Astrocyte (in vitro differentiated cells and primary cell): ENCODE results near the gene RRH. TPM values are rescaled to one million over a fixed set of nuclear protein-coding genes. Genes with fewer than 3 reads are reported as not detected.

Source experiments
- DNase-seq: peaks from one replicate; pipeline ENCODE4 v3.0.0-alpha.2; 2010; ENCODE audit warnings: low read depth
- FAIRE-seq: peaks from 2 replicates; lab custom pipeline; 2011; peaks lifted over from hg19 to GRCh38; lab: Jason Lieb, UNC
- H2AFZ ChIP-seq: 2 replicates; pipeline ENCODE4 v1.6.0; 2012; ENCODE audit warnings: low read depth, low read length, inconsistent platforms
- H3K27ac ChIP-seq: 2 replicates; pipeline ENCODE4 v1.5.1; 2011; ENCODE audit warnings: low read depth, low read length, inconsistent platforms
- H3K27me3 ChIP-seq: 2 replicates; pipeline ENCODE4 v1.6.0; 2011; ENCODE audit warnings: low read length, inconsistent platforms; ENCODE audit not compliant: insufficient read depth
- H3K36me3 ChIP-seq: 2 replicates; pipeline ENCODE4 v1.5.1; 2011; ENCODE audit warnings: low read length, inconsistent platforms; ENCODE audit not compliant: insufficient read depth
- H3K4me1 ChIP-seq: 2 replicates; pipeline ENCODE4 v1.5.1; 2011; ENCODE audit warnings: low read length, inconsistent platforms; ENCODE audit not compliant: insufficient read depth
- H3K4me2 ChIP-seq: 2 replicates; pipeline ENCODE4 v1.6.0; 2012; ENCODE audit warnings: low read length, inconsistent platforms
- H3K4me3 ChIP-seq: 2 replicates; pipeline ENCODE4 v1.5.1; 2011; ENCODE audit warnings: low read depth, mild to moderate bottlenecking, low read length, inconsistent platforms; ENCODE audit not compliant: insufficient read depth
- H3K79me2 ChIP-seq: 2 replicates; pipeline ENCODE4 v1.6.0; 2012; ENCODE audit warnings: mild to moderate bottlenecking, low read length, inconsistent platforms; ENCODE audit not compliant: insufficient read depth
- H3K9ac ChIP-seq: 2 replicates; pipeline ENCODE4 v1.6.0; 2012; ENCODE audit warnings: mild to moderate bottlenecking, low read length, inconsistent platforms
- H3K9me3 ChIP-seq: 2 replicates; pipeline ENCODE4 v1.5.1; 2012; ENCODE audit warnings: low read depth, mild to moderate bottlenecking, low read length, inconsistent platforms; ENCODE audit not compliant: insufficient read depth
- H4K20me1 ChIP-seq: 2 replicates; pipeline ENCODE4 v1.6.0; 2012; ENCODE audit warnings: low read length, inconsistent platforms; ENCODE audit not compliant: insufficient read depth
- H3K27ac Mint-ChIP-seq: one replicate; pipeline ENCODE4 v1.8.0; 2021; ENCODE audit warnings: mild to moderate bottlenecking, mixed read lengths; ENCODE audit not compliant: unreplicated experiment
- H3K27me3 Mint-ChIP-seq: one replicate; pipeline ENCODE4 v1.8.0; 2021; ENCODE audit warnings: low read depth, mixed read lengths; ENCODE audit not compliant: unreplicated experiment
- H3K36me3 Mint-ChIP-seq: one replicate; pipeline ENCODE4 v1.8.0; 2021; ENCODE audit warnings: low read depth, mixed read lengths; ENCODE audit not compliant: unreplicated experiment
- H3K4me1 Mint-ChIP-seq: one replicate; pipeline ENCODE4 v1.8.0; 2021; ENCODE audit warnings: low read depth, mixed read lengths; ENCODE audit not compliant: unreplicated experiment
- H3K4me3 Mint-ChIP-seq: one replicate; pipeline ENCODE4 v1.8.0; 2021; ENCODE audit warnings: mild to moderate bottlenecking, moderate library complexity, mixed read lengths; ENCODE audit not compliant: unreplicated experiment
- H3K9me3 Mint-ChIP-seq: one replicate; pipeline ENCODE4 v1.8.0; 2021; ENCODE audit warnings: mild to moderate bottlenecking, mixed read lengths; ENCODE audit not compliant: unreplicated experiment
- CTCF ChIP-seq: IDR thresholded peaks from 2 replicates; pipeline ENCODE4 v1.5.1; 2011; ENCODE audit warnings: low read depth, mild to moderate bottlenecking, inconsistent platforms, low read length, moderate library complexity; ENCODE audit not compliant: insufficient read depth
- EZH2 ChIP-seq: IDR thresholded peaks from 2 replicates; pipeline ENCODE4 v1.6.1; 2012; ENCODE audit warnings: mild to moderate bottlenecking, low read length, inconsistent platforms; ENCODE audit not compliant: insufficient read depth
- total RNA-seq: library from RNA; stranded (reverse); gene quantifications from 2 replicates; pipeline ENCODE4 v1.2.1, GENCODE V29; 2021

Gene RRH
- total RNA-seq, 1 donor from 2014 or later, result 0.25 TPM

- no peak overlapping the region for H3K27ac Mint-ChIP-seq
- H4K20me1 ChIP-seq, result no peaks in the 10 kb centered on the region
- H3K27me3 Mint-ChIP-seq, result peaks cover 8% of the 10 kb centered on the region
- H3K4me1 ChIP-seq, result no peaks in the 10 kb centered on the region
- no peak overlapping the region for H3K4me3 ChIP-seq
- H3K4me3 Mint-ChIP-seq, result no peak overlapping the region
- H3K4me2 ChIP-seq, result no peak overlapping the region
- no peak for FAIRE-seq
- H3K27me3 ChIP-seq, result no peaks in the 10 kb centered on the region
- H3K9ac ChIP-seq, result no peak overlapping the region
- no peak for TF ChIP-seq EZH2
- no peaks in the 10 kb centered on the region for H3K9me3 ChIP-seq
- no peak overlapping the region for H3K27ac ChIP-seq
- no peak for DNase-seq
- no peaks in the 10 kb centered on the region for H3K4me1 Mint-ChIP-seq
- peaks cover 5% of the 10 kb centered on the region for H3K36me3 Mint-ChIP-seq
- H3K36me3 ChIP-seq, result no peaks in the 10 kb centered on the region
- no peak overlapping the region for H2AFZ ChIP-seq
- no peaks in the 10 kb centered on the region for H3K79me2 ChIP-seq
- H3K9me3 Mint-ChIP-seq, result no peaks in the 10 kb centered on the region
Measured at GRCh38 chr4:109870061-109870460, 42.3 kb downstream of the RRH start.

GRCh38 chr4:109872065-109872464, 44.3 kb downstream of the RRH start:
- Histone ChIP-seq H2AFZ (no peak overlapping the region), H3K4me2 (no peak overlapping the region), H3K27me3 (no peaks in the 10 kb centered on the region), H3K27ac (no peak overlapping the region), H3K4me1 (no peaks in the 10 kb centered on the region), H4K20me1 (no peaks in the 10 kb centered on the region), H3K4me3 (no peak overlapping the region), H3K79me2 (no peaks in the 10 kb centered on the region), H3K9ac (no peak overlapping the region), H3K9me3 (no peaks in the 10 kb centered on the region), H3K36me3 (no peaks in the 10 kb centered on the region)
- H3K36me3 Mint-ChIP-seq, result peaks cover 5% of the 10 kb centered on the region
- H3K4me3 Mint-ChIP-seq, result no peak overlapping the region
- no peaks in the 10 kb centered on the region for H3K9me3 Mint-ChIP-seq
- H3K27me3 Mint-ChIP-seq, result peaks cover 8% of the 10 kb centered on the region
- no peak overlapping the region for H3K27ac Mint-ChIP-seq
- no peaks in the 10 kb centered on the region for H3K4me1 Mint-ChIP-seq
- TF ChIP-seq CTCF (no peak), EZH2 (no peak)
- FAIRE-seq (no peak), DNase-seq (no peak)

- Histone ChIP-seq H3K4me2 (no peak overlapping the region), H3K9me3 (no peaks in the 10 kb centered on the region), H3K4me1 (no peaks in the 10 kb centered on the region), H2AFZ (no peak overlapping the region), H3K27me3 (no peaks in the 10 kb centered on the region), H4K20me1 (no peaks in the 10 kb centered on the region), H3K27ac (no peak overlapping the region), H3K36me3 (no peaks in the 10 kb centered on the region), H3K9ac (no peak overlapping the region), H3K79me2 (no peaks in the 10 kb centered on the region), H3K4me3 (no peak overlapping the region)
- DNase-seq (no peak), FAIRE-seq (no peak)
- no peak overlapping the region for H3K4me3 Mint-ChIP-seq
- H3K36me3 Mint-ChIP-seq, result peaks cover 5% of the 10 kb centered on the region
- H3K27ac Mint-ChIP-seq, result no peak overlapping the region
- H3K9me3 Mint-ChIP-seq, result no peaks in the 10 kb centered on the region
- TF ChIP-seq EZH2 (no peak), CTCF (no peak)
- H3K27me3 Mint-ChIP-seq, result peaks cover 8% of the 10 kb centered on the region
- H3K4me1 Mint-ChIP-seq, result no peaks in the 10 kb centered on the region
Measured at GRCh38 chr4:109872950-109873656, 45.3 kb downstream of the RRH start.
